ENCODE data around the gene ALDH1A3.

Gene ALDH1A3

DNA sequence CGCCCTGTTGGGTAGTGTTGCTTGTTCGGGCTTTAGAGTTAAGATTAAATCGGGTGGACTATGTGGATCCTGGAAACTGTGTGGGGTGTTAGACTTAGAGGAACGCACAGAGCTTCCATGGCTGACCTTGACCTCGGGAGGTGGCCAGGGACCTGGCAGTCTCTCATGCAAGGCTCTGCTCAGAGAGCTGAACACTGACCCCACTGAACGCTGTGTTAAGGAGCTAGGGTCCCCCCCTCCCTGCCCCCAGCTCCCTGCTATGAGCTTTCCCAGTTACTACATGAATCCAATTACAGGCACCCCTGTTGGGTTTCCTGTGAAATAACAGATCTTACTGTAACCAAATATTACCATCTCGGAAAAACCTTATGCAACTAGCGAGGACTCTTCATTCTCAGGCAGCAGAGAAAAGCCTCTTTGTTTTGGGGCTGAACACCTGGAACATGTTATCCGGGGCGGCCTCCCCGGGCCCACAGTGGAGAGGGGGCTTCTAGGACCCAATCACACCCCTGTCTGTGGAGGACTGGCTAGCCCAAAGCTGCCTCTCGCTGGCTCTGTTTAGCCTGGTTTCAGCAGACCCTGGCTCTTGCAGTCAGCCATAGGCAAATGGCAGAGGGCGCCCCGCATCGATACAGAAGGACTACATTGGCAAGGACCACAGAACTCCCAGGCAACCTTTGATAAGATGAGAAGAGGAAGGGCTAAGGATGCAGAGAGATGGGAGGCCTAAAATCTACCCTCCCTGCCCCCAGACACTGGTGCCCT lies 25.8 kb upstream of the ALDH1A3 start:
- Histone ChIP-seq H3K4ac (ENCODE audit: low read depth, low read length) (no peak overlapping the region), H3K27ac (ENCODE audit: low read depth, low read length) (no peak overlapping the region), H2BK120ac (ENCODE audit: insufficient read depth, low read length, poor library complexity) (no peak overlapping the region), H3K4me2 (ENCODE audit: low read length) (no peak overlapping the region), H3K4me3 (ENCODE audit: low read depth, low read length) (no peak overlapping the region), H2BK5ac (ENCODE audit: low read depth, low read length, poor library complexity) (no peak overlapping the region), H3K4me1 (ENCODE audit: control insufficient read depth in 1 of 2, insufficient read depth in 2 of 2, low read length in 2 of 2) (no peaks in the 10 kb centered on the region), H3K14ac (ENCODE audit: low read length) (no peak overlapping the region), H2AFZ (ENCODE audit: insufficient read depth, low read length, poor library complexity) (no peak overlapping the region), H4K12ac (ENCODE audit: low read depth, low read length) (no peak overlapping the region), H3K9me3 (ENCODE audit: insufficient read depth, low read depth, low read length) (peaks cover 4% of the 10 kb centered on the region), H3K79me2 (ENCODE audit: control insufficient read depth, insufficient read depth, low read length, poor library complexity) (no peaks in the 10 kb centered on the region), H2AK5ac (ENCODE audit: low read length) (no peak overlapping the region), H3K18ac (ENCODE audit: low read length) (no peak overlapping the region), H3K79me1 (ENCODE audit: low read length) (no peaks in the 10 kb centered on the region), H2BK12ac (ENCODE audit: low read length) (no peak overlapping the region), H4K8ac (ENCODE audit: low read depth, low read length) (no peak overlapping the region), H3K9ac (ENCODE audit: low read length) (no peak overlapping the region), H3K27me3 (ENCODE audit: insufficient read depth, low read length) (no peaks in the 10 kb centered on the region), H3K36me3 (ENCODE audit: control insufficient read depth in 1 of 2, insufficient read depth in 2 of 2, low read length in 2 of 2) (no peaks in the 10 kb centered on the region), H3K23ac (ENCODE audit: low read length) (no peak overlapping the region), H4K91ac (ENCODE audit: low read depth, low read length) (no peak overlapping the region)
- no peak for DNase-seq
- WGBS (ENCODE audit: extremely low coverage, insufficient coverage, insufficient read length), result no CpG with 5 or more reads among the region's 15 CpGs

- no CpG with 5 or more reads among the region's 5 CpGs for WGBS (ENCODE audit: extremely low coverage, insufficient coverage, insufficient read length)
Observed at GRCh38 chr15:100856867-100857266, 22.8 kb upstream of the ALDH1A3 start.

DNA sequence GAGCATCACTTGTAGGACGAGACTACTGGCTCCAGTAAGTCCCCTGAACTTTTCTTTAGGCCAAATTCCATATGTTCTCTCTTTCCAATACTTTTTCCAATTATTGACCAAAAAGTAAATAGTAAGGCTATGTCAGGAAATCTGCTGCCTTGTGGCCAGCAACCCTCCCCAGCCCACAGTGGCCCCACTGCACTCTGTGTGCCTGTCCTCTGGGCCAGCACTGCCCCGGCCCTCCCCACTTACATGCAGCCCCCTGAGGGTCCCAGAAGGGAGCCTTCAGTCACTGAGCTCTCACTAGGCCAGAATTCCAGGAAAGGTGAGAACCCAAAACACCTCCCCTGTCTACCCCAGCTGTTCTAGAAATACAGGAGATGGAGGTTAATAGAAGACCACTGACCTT lies 21.3 kb upstream of the ALDH1A3 start:
- no peak overlapping the region for H3K4me2 ChIP-seq (ENCODE audit: low read length)
- no peak overlapping the region for H2BK12ac ChIP-seq (ENCODE audit: low read length)
- no peak overlapping the region for H3K4me3 ChIP-seq (ENCODE audit: low read depth, low read length)
- H3K79me1 ChIP-seq (ENCODE audit: low read length), result no peaks in the 10 kb centered on the region
- H3K9ac ChIP-seq (ENCODE audit: low read length), result no peak overlapping the region
- H3K36me3 ChIP-seq (ENCODE audit: control insufficient read depth in 1 of 2, insufficient read depth in 2 of 2, low read length in 2 of 2), result no peaks in the 10 kb centered on the region
- no peak for DNase-seq
- H3K23ac ChIP-seq (ENCODE audit: low read length), result no peak overlapping the region
- H3K4ac ChIP-seq (ENCODE audit: low read depth, low read length), result no peak overlapping the region
- WGBS (ENCODE audit: extremely low coverage, insufficient coverage, insufficient read length), result no CpG with 5 or more reads among the region's 2 CpGs
- H4K12ac ChIP-seq (ENCODE audit: low read depth, low read length), result no peak overlapping the region
- H3K18ac ChIP-seq (ENCODE audit: low read length), result no peak overlapping the region
- H3K4me1 ChIP-seq (ENCODE audit: control insufficient read depth in 1 of 2, insufficient read depth in 2 of 2, low read length in 2 of 2), result no peaks in the 10 kb centered on the region
- H2AK5ac ChIP-seq (ENCODE audit: low read length), result no peak overlapping the region
- no peak overlapping the region for H2AFZ ChIP-seq (ENCODE audit: insufficient read depth, low read length, poor library complexity)
- no peak overlapping the region for H2BK5ac ChIP-seq (ENCODE audit: low read depth, low read length, poor library complexity)
- H3K9me3 ChIP-seq (ENCODE audit: insufficient read depth, low read depth, low read length), result peaks cover 10% of the 10 kb centered on the region
- no peak overlapping the region for H4K91ac ChIP-seq (ENCODE audit: low read depth, low read length)
- no peak overlapping the region for H3K27ac ChIP-seq (ENCODE audit: low read depth, low read length)
- no peaks in the 10 kb centered on the region for H3K27me3 ChIP-seq (ENCODE audit: insufficient read depth, low read length)
- no peak overlapping the region for H2BK120ac ChIP-seq (ENCODE audit: insufficient read depth, low read length, poor library complexity)
- no peak overlapping the region for H4K8ac ChIP-seq (ENCODE audit: low read depth, low read length)
- no peaks in the 10 kb centered on the region for H3K79me2 ChIP-seq (ENCODE audit: control insufficient read depth, insufficient read depth, low read length, poor library complexity)
- no peak overlapping the region for H3K14ac ChIP-seq (ENCODE audit: low read length)

More at GRCh38 chr15:100856867-100857266, 22.8 kb upstream of the ALDH1A3 start:
- H3K79me2 ChIP-seq (ENCODE audit: control insufficient read depth, insufficient read depth, low read length, poor library complexity), result no peaks in the 10 kb centered on the region
- H4K91ac ChIP-seq (ENCODE audit: low read depth, low read length), result no peak overlapping the region
- no peak overlapping the region for H4K8ac ChIP-seq (ENCODE audit: low read depth, low read length)
- H2BK120ac ChIP-seq (ENCODE audit: insufficient read depth, low read length, poor library complexity), result no peak overlapping the region
- H2AK5ac ChIP-seq (ENCODE audit: low read length), result no peak overlapping the region
- no peak overlapping the region for H2BK12ac ChIP-seq (ENCODE audit: low read length)
- H3K4me2 ChIP-seq (ENCODE audit: low read length), result no peak overlapping the region
- H3K4ac ChIP-seq (ENCODE audit: low read depth, low read length), result no peak overlapping the region
- H3K4me3 ChIP-seq (ENCODE audit: low read depth, low read length), result no peak overlapping the region
- H3K23ac ChIP-seq (ENCODE audit: low read length), result no peak overlapping the region
- peaks cover 10% of the 10 kb centered on the region for H3K9me3 ChIP-seq (ENCODE audit: insufficient read depth, low read depth, low read length)
- H3K27me3 ChIP-seq (ENCODE audit: insufficient read depth, low read length), result no peaks in the 10 kb centered on the region
- no peak overlapping the region for H3K27ac ChIP-seq (ENCODE audit: low read depth, low read length)
- H3K9ac ChIP-seq (ENCODE audit: low read length), result no peak overlapping the region
- no peak overlapping the region for H3K18ac ChIP-seq (ENCODE audit: low read length)
- no peaks in the 10 kb centered on the region for H3K4me1 ChIP-seq (ENCODE audit: control insufficient read depth in 1 of 2, insufficient read depth in 2 of 2, low read length in 2 of 2)
- H3K14ac ChIP-seq (ENCODE audit: low read length), result no peak overlapping the region
- H2AFZ ChIP-seq (ENCODE audit: insufficient read depth, low read length, poor library complexity), result no peak overlapping the region
- no peak overlapping the region for H2BK5ac ChIP-seq (ENCODE audit: low read depth, low read length, poor library complexity)
- no peak for DNase-seq
- H4K12ac ChIP-seq (ENCODE audit: low read depth, low read length), result no peak overlapping the region
- H3K36me3 ChIP-seq (ENCODE audit: control insufficient read depth in 1 of 2, insufficient read depth in 2 of 2, low read length in 2 of 2), result no peaks in the 10 kb centered on the region
- H3K79me1 ChIP-seq (ENCODE audit: low read length), result no peaks in the 10 kb centered on the region

GRCh38 chr15:100859970-100860828 lies 19.4 kb upstream of the ALDH1A3 start:
- Histone ChIP-seq H3K27me3 (ENCODE audit: insufficient read depth, low read length) (no peaks in the 10 kb centered on the region), H3K23ac (ENCODE audit: low read length) (no peak overlapping the region), H4K91ac (ENCODE audit: low read depth, low read length) (no peak overlapping the region), H3K4ac (ENCODE audit: low read depth, low read length) (no peak overlapping the region), H3K27ac (ENCODE audit: low read depth, low read length) (no peak overlapping the region), H2AK5ac (ENCODE audit: low read length) (no peak overlapping the region), H2AFZ (ENCODE audit: insufficient read depth, low read length, poor library complexity) (no peak overlapping the region), H3K14ac (ENCODE audit: low read length) (no peak overlapping the region), H3K9me3 (ENCODE audit: insufficient read depth, low read depth, low read length) (peaks cover 10% of the 10 kb centered on the region), H3K18ac (ENCODE audit: low read length) (no peak overlapping the region), H2BK120ac (ENCODE audit: insufficient read depth, low read length, poor library complexity) (no peak overlapping the region), H3K79me2 (ENCODE audit: control insufficient read depth, insufficient read depth, low read length, poor library complexity) (no peaks in the 10 kb centered on the region), H2BK5ac (ENCODE audit: low read depth, low read length, poor library complexity) (no peak overlapping the region), H4K12ac (ENCODE audit: low read depth, low read length) (no peak overlapping the region), H3K4me2 (ENCODE audit: low read length) (no peak overlapping the region), H3K4me1 (ENCODE audit: control insufficient read depth in 1 of 2, insufficient read depth in 2 of 2, low read length in 2 of 2) (no peaks in the 10 kb centered on the region), H4K8ac (ENCODE audit: low read depth, low read length) (no peak overlapping the region), H3K79me1 (ENCODE audit: low read length) (no peaks in the 10 kb centered on the region), H2BK12ac (ENCODE audit: low read length) (no peak overlapping the region), H3K9ac (ENCODE audit: low read length) (no peak overlapping the region), H3K36me3 (ENCODE audit: control insufficient read depth in 1 of 2, insufficient read depth in 2 of 2, low read length in 2 of 2) (no peaks in the 10 kb centered on the region), H3K4me3 (ENCODE audit: low read depth, low read length) (no peak overlapping the region)
- WGBS (ENCODE audit: extremely low coverage, insufficient coverage, insufficient read length), result no CpG with 5 or more reads among the region's 11 CpGs
- DNase-seq, result peak; percentile 18 to 58
